IMR-90 (cell line): ENCODE measurements around the gene LRPAP1. TPM values are rescaled to one million over a fixed set of nuclear protein-coding genes. Genes with fewer than 3 reads are reported as not detected.

Source experiments
- ATAC-seq: fragments of 200-7000 bp; cut with Tn5 transposase; 2 replicates; pipeline ENCODE4 v1.9.1; 2020; ENCODE audit warnings: low read depth, mild to moderate bottlenecking, moderate library complexity
- BruUV-seq: library from RNA; stranded (reverse); fragments of 400-500 nt; replicated peaks from 2 replicates; lab custom pipeline; 2021; lab: Mats Ljungman, UMichigan
- CTCF ChIA-PET: fragments of 300-600 bp; formaldehyde crosslinking; extraction: SDS; loops from one replicate; lab custom pipeline; 2021; ENCODE audit warnings: antibody characterized with exemption; lab: Yijun Ruan, JAX
- POLR2A ChIA-PET: fragments of 300-600 bp; sonication (Branson Sonifier 250); formaldehyde crosslinking; loops from one replicate; lab custom pipeline; 2022; ENCODE audit warnings: antibody characterized with exemption; ENCODE audit not compliant: unreplicated experiment; lab: Charles Lee
- DNase-seq: peaks from one replicate; pipeline ENCODE4 v3.0.0; 2013
- H2AFZ ChIP-seq: replicated peaks from 2 replicates; pipeline ENCODE3; 2013; ENCODE audit warnings: low read length, mild to moderate bottlenecking; ENCODE audit not compliant: poor library complexity
- H2AK5ac ChIP-seq: 2 replicates; pipeline ENCODE4 v1.6.1; 2013; ENCODE audit warnings: low read depth, low read length, inconsistent platforms
- H2AK9ac ChIP-seq: replicated peaks from 2 replicates; pipeline ENCODE3; 2013; ENCODE audit warnings: mild to moderate bottlenecking, low read depth, low read length, moderate library complexity; ENCODE audit not compliant: poor library complexity
- H2BK120ac ChIP-seq: 2 replicates; pipeline ENCODE4 v1.6.1; 2013; ENCODE audit warnings: low read depth, low read length, inconsistent platforms
- H2BK15ac ChIP-seq: 3 replicates; pipeline ENCODE4 v1.6.1; 2013; ENCODE audit warnings: low read depth, low read length, inconsistent platforms
- H2BK20ac ChIP-seq: 2 replicates; pipeline ENCODE4 v1.6.1; 2013; ENCODE audit warnings: low read depth, mild to moderate bottlenecking, inconsistent platforms, low read length, moderate library complexity
- H2BK5ac ChIP-seq: 2 replicates; pipeline ENCODE4 v1.6.1; 2013; ENCODE audit warnings: mild to moderate bottlenecking, low read depth, low read length, inconsistent platforms; ENCODE audit not compliant: poor library complexity, severe bottlenecking
- H3K14ac ChIP-seq: replicated peaks from 2 replicates; pipeline ENCODE4 v1.6.1; 2013; ENCODE audit warnings: low read depth, low read length, inconsistent platforms
- H3K18ac ChIP-seq: 2 replicates; pipeline ENCODE4 v1.6.1; 2013; ENCODE audit warnings: low read depth, low read length, control low read depth
- H3K23ac ChIP-seq: 2 replicates; pipeline ENCODE4 v1.6.1; 2013; ENCODE audit warnings: low read depth, low read length, inconsistent platforms
- H3K27ac ChIP-seq: 2 replicates; pipeline ENCODE4 v1.5.1; 2013; ENCODE audit warnings: mild to moderate bottlenecking, control low read depth, low read length; ENCODE audit not compliant: insufficient read depth
- H3K27me3 ChIP-seq: 2 replicates; pipeline ENCODE4 v1.6.1; 2013; ENCODE audit warnings: low read length; ENCODE audit not compliant: control insufficient read depth, insufficient read depth
- H3K36me3 ChIP-seq: 2 replicates; pipeline ENCODE4 v1.6.1; 2013; ENCODE audit warnings: low read length, mixed read lengths; ENCODE audit not compliant: control insufficient read depth, insufficient read depth
- H3K4ac ChIP-seq: 2 replicates; pipeline ENCODE4 v1.6.1; 2013; ENCODE audit warnings: low read depth, low read length, inconsistent platforms
- H3K4me1 ChIP-seq: 2 replicates; pipeline ENCODE4 v1.6.1; 2013; ENCODE audit warnings: low read length, mixed read lengths; ENCODE audit not compliant: control insufficient read depth, insufficient read depth
- H3K4me2 ChIP-seq: 2 replicates; pipeline ENCODE4 v1.6.1; 2013; ENCODE audit warnings: low read depth, mild to moderate bottlenecking, control low read depth, low read length, moderate library complexity
- H3K4me3 ChIP-seq: 2 replicates; pipeline ENCODE4 v1.5.1; 2013; ENCODE audit warnings: low read depth, mild to moderate bottlenecking, control low read depth, low read length, moderate library complexity; ENCODE audit not compliant: insufficient read depth
- H3K56ac ChIP-seq: 2 replicates; pipeline ENCODE4 v1.6.1; 2013; ENCODE audit warnings: low read length, inconsistent platforms; ENCODE audit not compliant: insufficient read depth; ENCODE audit errors: extremely low read depth
- H3K79me1 ChIP-seq, 2 experiments: 2 replicates each; pipeline ENCODE4 v1.6.1; 2013; ENCODE audit warnings: low read length in 2 of 2, inconsistent platforms in 1 of 2, low read depth in 1 of 2
- H3K9ac ChIP-seq: 2 replicates; pipeline ENCODE4 v1.6.1; 2013; ENCODE audit warnings: low read depth, low read length, control low read depth
- H3K9me1 ChIP-seq: 2 replicates; pipeline ENCODE4 v1.6.1; 2013; ENCODE audit warnings: low read length, inconsistent platforms; ENCODE audit not compliant: insufficient read depth
- H3K9me3 ChIP-seq: 2 replicates; pipeline ENCODE4 v1.6.1; 2013; ENCODE audit warnings: low read length; ENCODE audit not compliant: control insufficient read depth, insufficient read depth
- H4K20me1 ChIP-seq: 2 replicates; pipeline ENCODE4 v1.6.1; 2013; ENCODE audit warnings: low read length, inconsistent platforms; ENCODE audit not compliant: insufficient read depth
- H4K5ac ChIP-seq: 2 replicates; pipeline ENCODE4 v1.6.1; 2013; ENCODE audit warnings: mild to moderate bottlenecking, low read depth, low read length, control low read depth
- H4K8ac ChIP-seq, 2 experiments: 2 replicates each; pipeline ENCODE4 v1.6.1; 2013; ENCODE audit warnings: low read depth in 2 of 2, low read length in 2 of 2, control low read depth in 1 of 2, inconsistent platforms in 1 of 2
- H4K91ac ChIP-seq: 2 replicates; pipeline ENCODE4 v1.6.1; 2013; ENCODE audit warnings: low read depth, low read length, inconsistent platforms; ENCODE audit not compliant: insufficient read depth
- BHLHE40 ChIP-seq: fragments of 150-350 bp; IDR thresholded peaks from 2 replicates; pipeline ENCODE4 v1.6.1; 2016; ENCODE audit warnings: mild to moderate bottlenecking, low read depth, low read length
- CEBPB ChIP-seq: IDR thresholded peaks from 2 replicates; pipeline ENCODE4 v1.6.1; 2012; ENCODE audit warnings: low read depth, low read length, improper control_type of control experiment
- CHD1 ChIP-seq: IDR thresholded peaks from 2 replicates; pipeline ENCODE4 v1.6.1; 2012; ENCODE audit warnings: low read depth, low read length, improper control_type of control experiment
- FOS ChIP-seq: fragments of 150-350 bp; IDR thresholded peaks from 2 replicates; pipeline ENCODE4 v1.6.1; 2016; ENCODE audit warnings: low read depth, low read length
- MAFK ChIP-seq: IDR thresholded peaks from 2 replicates; pipeline ENCODE4 v1.6.1; 2012; ENCODE audit warnings: low read depth, low read length, improper control_type of control experiment
- MAZ ChIP-seq: IDR thresholded peaks from 2 replicates; pipeline ENCODE4 v1.6.1; 2012; ENCODE audit warnings: low read depth, mild to moderate bottlenecking, low read length, improper control_type of control experiment, moderate library complexity, borderline replicate concordance
- MXI1 ChIP-seq: IDR thresholded peaks from 2 replicates; pipeline ENCODE4 v1.6.1; 2012; ENCODE audit warnings: low read depth, mild to moderate bottlenecking, low read length, moderate library complexity, borderline replicate concordance
- NFE2L2 ChIP-seq: fragments of 150-350 bp; IDR thresholded peaks from 2 replicates; pipeline ENCODE4 v1.6.1; 2016; ENCODE audit warnings: low read depth, mild to moderate bottlenecking, low read length
- POLR2A ChIP-seq: IDR thresholded peaks from 2 replicates; pipeline ENCODE4 v1.6.1; 2012; ENCODE audit warnings: mild to moderate bottlenecking, low read depth, low read length
- RAD21 ChIP-seq: IDR thresholded peaks from 2 replicates; pipeline ENCODE4 v1.6.1; 2012; ENCODE audit warnings: low read length, improper control_type of control experiment
- RCOR1 ChIP-seq: IDR thresholded peaks from 2 replicates; pipeline ENCODE4 v1.6.1; 2012; ENCODE audit warnings: mild to moderate bottlenecking, low read length, improper control_type of control experiment; ENCODE audit not compliant: insufficient replicate concordance
- RFX5 ChIP-seq: IDR thresholded peaks from 2 replicates; pipeline ENCODE4 v1.8.0; 2012; ENCODE audit warnings: low read depth, mild to moderate bottlenecking, low read length, moderate library complexity
- SMC3 ChIP-seq: fragments of 150-350 bp; IDR thresholded peaks from 2 replicates; pipeline ENCODE4 v1.6.1; 2016; ENCODE audit warnings: low read depth, mild to moderate bottlenecking, antibody characterized with exemption, low read length, moderate library complexity
- WGBS, 2 experiments: methylation state at CpG; one replicate each; pipeline versions ENCODE4 v1.1.5 to v1.1.7; 2013; ENCODE audit warnings: missing lambda C conversion rate in 2 of 2; ENCODE audit not compliant: insufficient read length in 1 of 2; ENCODE audit errors: extremely low coverage in 2 of 2; 5-methylcytosine and 5-hydroxymethylcytosine counted together
- dilution Hi-C: fragments of 300-500 bp; cut with HindIII; formaldehyde crosslinking; loops from one replicate; pipeline ENCODE4 v1.14.3; 2018; ENCODE audit warnings: low sequenced_read_pairs; ENCODE audit not compliant: unreplicated experiment
- in situ Hi-C: fragments of 300-500 bp; cut with MboI; formaldehyde crosslinking; loops from 3 replicates; pipeline ENCODE4 v1.14.3; 2019; ENCODE audit warnings: low sequenced_read_pairs, inconsistent platforms, mixed read lengths
- intact Hi-C: fragments of 100-400 bp; cut with micrococcal nuclease; formaldehyde crosslinking; loops from 2 replicates; pipeline ENCODE4 v1.10.0; 2022
- polyA plus RNA-seq, 3 experiments: library from polyadenylated mRNA; depleted of rRNA; stranded (reverse); fragments of >200 nt; gene quantifications; 2 replicates each; pipeline ENCODE4 v1.2.3, GENCODE V29; 2012; ENCODE audit warnings: low replicate concordance in 1 of 3
- total RNA-seq: library from RNA; depleted of rRNA; stranded (reverse); fragments of >200 nt; gene quantifications from 2 replicates; pipeline ENCODE4 v1.2.3, GENCODE V29; 2012
- TF ChIP-seq, protein P1 (sequence below): fragments of 150-350 bp; IDR thresholded peaks from 2 replicates; pipeline ENCODE4 v1.6.1; 2016; ENCODE audit warnings: low read depth, mild to moderate bottlenecking, low read length, moderate library complexity, borderline replicate concordance
- TF ChIP-seq, protein P2 (sequence below): fragments of 150-350 bp; IDR thresholded peaks from 2 replicates; pipeline ENCODE4 v1.6.1; 2017; ENCODE audit warnings: mild to moderate bottlenecking, antibody characterized with exemption, low read length, low read depth
- TF ChIP-seq, protein P3 (sequence below): conservative IDR thresholded peaks from 2 replicates; pipeline ENCODE4 v1.5.1; 2012; ENCODE audit warnings: mild to moderate bottlenecking, low read depth, low read length, improper control_type of control experiment

LRPAP1 gene
- total and polyA plus RNA-seq, 2 of the 4 experiments (the other 2 are of a cell fraction), result 135 to 175 TPM

DNA sequence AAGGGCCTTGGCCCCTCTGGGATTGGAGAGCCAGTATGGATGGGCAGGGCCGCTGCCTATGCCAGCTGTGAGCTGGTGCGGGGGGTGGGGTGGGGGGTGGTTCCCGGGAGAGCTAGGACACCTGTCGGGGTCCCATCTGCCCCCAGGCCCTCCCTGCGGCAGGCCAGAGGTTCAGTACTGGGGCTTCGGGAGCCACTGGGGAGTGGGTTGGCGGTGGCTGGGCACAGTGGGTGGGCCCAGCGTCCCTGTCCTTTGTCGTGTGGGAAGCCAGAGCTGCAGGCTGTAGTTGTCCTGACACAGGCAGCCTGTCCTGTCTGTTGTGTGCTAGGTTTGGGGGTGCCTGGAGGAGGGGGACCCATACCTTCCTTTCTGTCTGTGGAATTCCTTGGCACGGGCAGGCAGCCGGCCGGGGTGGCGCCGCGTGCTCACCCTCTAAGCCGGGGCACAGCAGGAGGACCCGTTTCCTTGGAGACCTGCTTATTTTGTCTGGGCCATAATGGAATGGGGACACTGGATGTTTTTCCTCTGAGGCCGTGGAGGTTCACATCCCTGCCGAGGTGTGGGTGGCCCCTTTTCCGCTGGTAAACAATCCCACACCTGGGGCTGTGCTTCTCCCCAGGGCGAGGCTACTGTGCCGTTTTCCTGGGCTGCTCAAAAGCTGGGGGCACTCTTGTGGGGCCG is 54.3 kb downstream of the LRPAP1 start:
- in situ Hi-C loops, result no loop called here
- 75% methylated on average over 2 of the region's 23 CpGs; no CpG with 5 or more reads in 1 of the 2 experiments for WGBS, 2 experiments
- Histone ChIP-seq H2BK5ac (no peak overlapping the region), H4K8ac (no peak overlapping the region), H3K4me2 (no peak overlapping the region), H3K9ac (no peak overlapping the region), H4K20me1 (no peaks in the 10 kb centered on the region), H2AK9ac (no peak overlapping the region), H3K23ac (no peak overlapping the region), H3K4ac (no peak overlapping the region), H3K9me1 (no peaks in the 10 kb centered on the region), H3K27me3 (peaks cover 44% of the 10 kb centered on the region), H3K56ac (no peak overlapping the region), H3K79me1 (no peaks in the 10 kb centered on the region), H3K4me3 (no peak overlapping the region), H2AK5ac (no peak overlapping the region), H2AFZ (no peak overlapping the region), H2BK15ac (no peak overlapping the region), H3K4me1 (no peaks in the 10 kb centered on the region), H2BK120ac (no peak overlapping the region), H2BK20ac (no peak overlapping the region), H3K36me3 (no peaks in the 10 kb centered on the region), H4K91ac (no peak overlapping the region), H3K9me3 (no peaks in the 10 kb centered on the region), H3K18ac (no peak overlapping the region), H3K27ac (no peak overlapping the region), H3K14ac (no peak overlapping the region), H4K5ac (no peak overlapping the region)
- dilution Hi-C loops, result no loop called here
- ChIA-PET CTCF (interaction anchor here (0.6 to 0.8 kb wide), 3 partner anchors 28 to 465 kb away, joined by 3 read pairs; no protein-coding TSS in a partner anchor), POLR2A (no interaction called here)
- no peak for ATAC-seq
- DNase-seq, result no peak
- intact Hi-C loops, result no loop called here
- BruUV-seq, result no TSS peak
- no peak for TF ChIP-seq FOS
- TF ChIP-seq CEBPB, result no peak
- TF ChIP-seq RFX5, result no peak
- TF ChIP-seq MAFK, result no peak
- TF ChIP-seq MAZ, result no peak
- TF ChIP-seq, protein P1, sequence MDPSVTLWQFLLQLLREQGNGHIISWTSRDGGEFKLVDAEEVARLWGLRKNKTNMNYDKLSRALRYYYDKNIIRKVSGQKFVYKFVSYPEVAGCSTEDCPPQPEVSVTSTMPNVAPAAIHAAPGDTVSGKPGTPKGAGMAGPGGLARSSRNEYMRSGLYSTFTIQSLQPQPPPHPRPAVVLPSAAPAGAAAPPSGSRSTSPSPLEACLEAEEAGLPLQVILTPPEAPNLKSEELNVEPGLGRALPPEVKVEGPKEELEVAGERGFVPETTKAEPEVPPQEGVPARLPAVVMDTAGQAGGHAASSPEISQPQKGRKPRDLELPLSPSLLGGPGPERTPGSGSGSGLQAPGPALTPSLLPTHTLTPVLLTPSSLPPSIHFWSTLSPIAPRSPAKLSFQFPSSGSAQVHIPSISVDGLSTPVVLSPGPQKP, result no peak
- no peak for TF ChIP-seq MXI1
- TF ChIP-seq, protein P2, sequence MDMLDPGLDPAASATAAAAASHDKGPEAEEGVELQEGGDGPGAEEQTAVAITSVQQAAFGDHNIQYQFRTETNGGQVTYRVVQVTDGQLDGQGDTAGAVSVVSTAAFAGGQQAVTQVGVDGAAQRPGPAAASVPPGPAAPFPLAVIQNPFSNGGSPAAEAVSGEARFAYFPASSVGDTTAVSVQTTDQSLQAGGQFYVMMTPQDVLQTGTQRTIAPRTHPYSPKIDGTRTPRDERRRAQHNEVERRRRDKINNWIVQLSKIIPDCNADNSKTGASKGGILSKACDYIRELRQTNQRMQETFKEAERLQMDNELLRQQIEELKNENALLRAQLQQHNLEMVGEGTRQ, result no peak
- no peak for TF ChIP-seq NFE2L2
- no peak for TF ChIP-seq CHD1
- TF ChIP-seq, protein P3, sequence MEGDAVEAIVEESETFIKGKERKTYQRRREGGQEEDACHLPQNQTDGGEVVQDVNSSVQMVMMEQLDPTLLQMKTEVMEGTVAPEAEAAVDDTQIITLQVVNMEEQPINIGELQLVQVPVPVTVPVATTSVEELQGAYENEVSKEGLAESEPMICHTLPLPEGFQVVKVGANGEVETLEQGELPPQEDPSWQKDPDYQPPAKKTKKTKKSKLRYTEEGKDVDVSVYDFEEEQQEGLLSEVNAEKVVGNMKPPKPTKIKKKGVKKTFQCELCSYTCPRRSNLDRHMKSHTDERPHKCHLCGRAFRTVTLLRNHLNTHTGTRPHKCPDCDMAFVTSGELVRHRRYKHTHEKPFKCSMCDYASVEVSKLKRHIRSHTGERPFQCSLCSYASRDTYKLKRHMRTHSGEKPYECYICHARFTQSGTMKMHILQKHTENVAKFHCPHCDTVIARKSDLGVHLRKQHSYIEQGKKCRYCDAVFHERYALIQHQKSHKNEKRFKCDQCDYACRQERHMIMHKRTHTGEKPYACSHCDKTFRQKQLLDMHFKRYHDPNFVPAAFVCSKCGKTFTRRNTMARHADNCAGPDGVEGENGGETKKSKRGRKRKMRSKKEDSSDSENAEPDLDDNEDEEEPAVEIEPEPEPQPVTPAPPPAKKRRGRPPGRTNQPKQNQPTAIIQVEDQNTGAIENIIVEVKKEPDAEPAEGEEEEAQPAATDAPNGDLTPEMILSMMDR, result no peak
- TF ChIP-seq RAD21, result no peak
- TF ChIP-seq SMC3, result no peak
- no peak for TF ChIP-seq POLR2A
- no peak for TF ChIP-seq BHLHE40
- TF ChIP-seq RCOR1, result no peak
